ENCODE data around the gene KRT9. TPM values are rescaled to one million over a fixed set of nuclear protein-coding genes. Genes with fewer than 3 reads are reported as not detected.

The KRT9 gene
- total and polyA plus RNA-seq, 4 donors = not detected

DNA sequence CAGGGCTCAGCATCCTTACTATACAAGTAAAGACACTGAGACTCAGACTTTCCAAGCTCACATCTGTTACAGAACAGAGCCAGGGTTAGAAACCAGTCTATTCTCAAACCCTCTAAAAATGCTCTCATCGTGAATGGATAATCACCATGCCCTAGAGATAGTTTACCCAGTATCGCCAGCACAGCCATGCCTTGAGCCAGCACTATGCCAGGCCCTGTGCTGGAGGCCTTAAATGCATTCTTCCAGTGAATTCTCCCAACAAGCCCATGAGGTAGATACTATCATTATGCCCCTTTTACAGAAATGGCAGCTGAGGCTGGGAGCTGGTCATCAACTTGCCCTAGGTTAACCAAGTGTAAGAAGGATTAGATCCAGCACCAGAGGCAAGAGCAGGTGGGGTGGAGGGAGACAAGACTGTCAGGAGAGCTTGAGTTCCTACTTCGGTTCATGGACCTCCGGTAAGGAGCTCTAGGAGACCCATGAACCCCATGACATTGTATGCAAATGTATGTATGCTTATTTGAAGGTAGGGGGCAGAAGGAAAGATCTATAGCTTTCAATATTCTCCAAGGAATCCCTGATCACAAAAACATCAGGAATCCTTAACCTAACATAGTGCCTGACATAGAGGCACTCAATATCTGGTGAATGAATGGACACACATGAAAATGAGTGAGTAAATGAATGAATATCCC lies 9.7 kb upstream of the KRT9 start:
- Histone ChIP-seq H3K4me1 (ENCODE audit: control insufficient read depth in 5 of 5, insufficient read depth in 5 of 5, low read length in 5 of 5) (peaks cover 0 to 1% (median 0%) of the 10 kb centered on the region in 5 donors), H3K27ac (ENCODE audit: low read depth in 1 of 2, low read length in 1 of 2) (no peak overlapping the region), H3K4me3 (no peak overlapping the region), H3K36me3 (ENCODE audit: control insufficient read depth in 4 of 4, insufficient read depth in 4 of 4, low read length in 4 of 4) (no peaks in the 10 kb centered on the region), H3K9ac (ENCODE audit: insufficient read depth in 1 of 2, low read length in 2 of 2) (no peak overlapping the region), H3K9me3 (ENCODE audit: control insufficient read depth in 4 of 4, insufficient read depth in 3 of 4, low read length in 3 of 4) (peaks cover 0 to 2% (median 0%) of the 10 kb centered on the region in 4 donors), H3K27me3 (ENCODE audit: control insufficient read depth in 3 of 3, insufficient read depth in 3 of 3, low read length in 2 of 3) (no peaks in the 10 kb centered on the region)
- DNase-seq (no peak), ATAC-seq (ENCODE audit: insufficient read depth, low FRiP score) (no peak)
- WGBS, 2 donors = 89 to 92% methylated on average over 4 of the region's 4 CpGs
- TF ChIP-seq, protein P1, sequence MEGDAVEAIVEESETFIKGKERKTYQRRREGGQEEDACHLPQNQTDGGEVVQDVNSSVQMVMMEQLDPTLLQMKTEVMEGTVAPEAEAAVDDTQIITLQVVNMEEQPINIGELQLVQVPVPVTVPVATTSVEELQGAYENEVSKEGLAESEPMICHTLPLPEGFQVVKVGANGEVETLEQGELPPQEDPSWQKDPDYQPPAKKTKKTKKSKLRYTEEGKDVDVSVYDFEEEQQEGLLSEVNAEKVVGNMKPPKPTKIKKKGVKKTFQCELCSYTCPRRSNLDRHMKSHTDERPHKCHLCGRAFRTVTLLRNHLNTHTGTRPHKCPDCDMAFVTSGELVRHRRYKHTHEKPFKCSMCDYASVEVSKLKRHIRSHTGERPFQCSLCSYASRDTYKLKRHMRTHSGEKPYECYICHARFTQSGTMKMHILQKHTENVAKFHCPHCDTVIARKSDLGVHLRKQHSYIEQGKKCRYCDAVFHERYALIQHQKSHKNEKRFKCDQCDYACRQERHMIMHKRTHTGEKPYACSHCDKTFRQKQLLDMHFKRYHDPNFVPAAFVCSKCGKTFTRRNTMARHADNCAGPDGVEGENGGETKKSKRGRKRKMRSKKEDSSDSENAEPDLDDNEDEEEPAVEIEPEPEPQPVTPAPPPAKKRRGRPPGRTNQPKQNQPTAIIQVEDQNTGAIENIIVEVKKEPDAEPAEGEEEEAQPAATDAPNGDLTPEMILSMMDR (IDR thresholded peaks at IDR 0.05; ENCODE audit: control extremely low read depth, extremely low read depth) = no peak

DNA sequence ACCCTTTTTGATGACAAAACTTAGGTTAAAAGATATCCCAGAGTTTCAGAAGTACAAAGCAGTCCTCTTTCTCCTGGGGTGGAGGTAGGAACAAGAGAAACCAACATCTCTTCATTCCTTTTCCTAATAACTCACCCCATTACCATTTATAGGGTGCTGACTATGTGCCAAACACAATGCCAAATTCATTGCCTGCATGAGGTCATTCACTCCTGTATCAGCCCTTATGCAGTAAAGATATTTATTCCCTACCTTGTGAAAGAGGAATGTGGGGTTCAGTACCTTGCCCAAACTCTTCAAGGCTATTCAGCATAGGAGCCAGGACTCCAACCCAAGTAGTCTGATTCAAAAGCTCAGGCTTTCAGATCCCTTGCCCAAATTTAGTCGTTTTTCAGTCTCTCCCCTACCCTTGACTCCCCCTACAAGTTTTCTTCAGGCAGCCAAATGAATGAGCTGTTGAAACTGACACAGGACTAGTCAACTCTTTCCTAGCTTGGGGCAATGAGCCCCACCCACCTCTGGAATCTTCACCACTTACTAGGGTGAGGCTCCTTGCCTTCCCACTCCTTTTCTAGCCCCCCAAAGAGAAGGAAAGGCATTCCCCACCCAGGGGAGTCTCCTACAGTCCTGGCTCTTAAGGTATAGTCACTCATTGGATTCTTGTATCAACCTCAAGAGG lies 9.0 kb upstream of the KRT9 start:
- Histone ChIP-seq H3K9me3 (ENCODE audit: control insufficient read depth in 4 of 4, insufficient read depth in 3 of 4, low read length in 3 of 4) (peaks cover 0 to 5% (median 0%) of the 10 kb centered on the region in 4 donors), H3K27ac (ENCODE audit: low read depth in 1 of 2, low read length in 1 of 2) (no peak overlapping the region), H3K4me3 (no peak overlapping the region), H3K4me1 (ENCODE audit: control insufficient read depth in 5 of 5, insufficient read depth in 5 of 5, low read length in 5 of 5) (peaks cover 0 to 1% (median 0%) of the 10 kb centered on the region in 5 donors), H3K27me3 (ENCODE audit: control insufficient read depth in 3 of 3, insufficient read depth in 3 of 3, low read length in 2 of 3) (no peaks in the 10 kb centered on the region), H3K36me3 (ENCODE audit: control insufficient read depth in 4 of 4, insufficient read depth in 4 of 4, low read length in 4 of 4) (no peaks in the 10 kb centered on the region), H3K9ac (ENCODE audit: insufficient read depth in 1 of 2, low read length in 2 of 2) (no peak overlapping the region)
- DNase-seq (no peak), ATAC-seq (ENCODE audit: insufficient read depth, low FRiP score) (no peak)
- TF ChIP-seq, protein P1 (IDR thresholded peaks at IDR 0.05; ENCODE audit: control extremely low read depth, extremely low read depth) = no peak
- WGBS, 2 donors = 31 to 67% methylated on average over 1 of the region's 1 CpG

DNA sequence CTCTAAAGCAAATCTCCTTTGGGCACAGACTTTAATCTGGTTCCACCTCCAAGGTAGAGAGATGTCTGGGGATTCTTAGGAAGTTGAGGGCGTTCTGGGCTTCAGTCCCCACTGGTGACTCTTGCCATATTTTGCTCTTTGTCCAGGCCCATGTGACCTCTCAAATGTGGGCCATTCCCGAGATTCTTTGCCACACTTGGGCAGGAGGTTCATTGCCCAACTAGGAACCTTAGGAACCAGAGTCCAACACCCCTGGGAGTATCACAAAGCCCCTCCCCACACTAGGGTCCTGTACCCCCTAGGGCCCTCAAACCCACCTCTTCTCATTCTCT lies 8.4 kb upstream of the KRT9 start:
- Histone ChIP-seq H3K4me3 (no peak overlapping the region), H3K27me3 (ENCODE audit: control insufficient read depth in 3 of 3, insufficient read depth in 3 of 3, low read length in 2 of 3) (no peaks in the 10 kb centered on the region), H3K9me3 (ENCODE audit: control insufficient read depth in 4 of 4, insufficient read depth in 3 of 4, low read length in 3 of 4) (peaks cover 0 to 5% (median 0%) of the 10 kb centered on the region in 4 donors), H3K4me1 (ENCODE audit: control insufficient read depth in 5 of 5, insufficient read depth in 5 of 5, low read length in 5 of 5) (no peaks in the 10 kb centered on the region), H3K36me3 (ENCODE audit: control insufficient read depth in 4 of 4, insufficient read depth in 4 of 4, low read length in 4 of 4) (no peaks in the 10 kb centered on the region), H3K9ac (ENCODE audit: insufficient read depth in 1 of 2, low read length in 2 of 2) (no peak overlapping the region), H3K27ac (ENCODE audit: low read depth in 1 of 2, low read length in 1 of 2) (no peak overlapping the region)
- TF ChIP-seq, protein P1 (IDR thresholded peaks at IDR 0.05; ENCODE audit: control extremely low read depth, extremely low read depth) = no peak
- ATAC-seq (ENCODE audit: insufficient read depth, low FRiP score) (no peak), DNase-seq (no peak)
- WGBS, 2 donors = 82 to 83% methylated on average over 2 of the region's 2 CpGs
